Keratinocyte (primary cell): ENCODE results near the gene EML1. TPM values are rescaled to one million over a fixed set of nuclear protein-coding genes. Genes with fewer than 3 reads are reported as not detected.
A peak's percentile ranks its signal among the peaks of the same experiment; 100 is the strongest.

Experiments
- DNase-seq: peaks from one replicate; pipeline ENCODE4 v3.0.0-alpha.2; 2011; ENCODE audit warnings: low read depth, missing footprints, low spot score
- FAIRE-seq: peaks from 2 replicates; lab custom pipeline; 2011; peaks lifted over from hg19 to GRCh38; lab: Jason Lieb, UNC
- H2AFZ ChIP-seq: 2 replicates; pipeline ENCODE4 v1.6.0; 2012; ENCODE audit warnings: low read length, control low read depth, inconsistent platforms; ENCODE audit not compliant: control insufficient read depth
- H3K27ac ChIP-seq: 2 replicates; pipeline ENCODE4 v1.5.1; 2011; ENCODE audit warnings: low read length; ENCODE audit not compliant: control insufficient read depth, insufficient read depth
- H3K27me3 ChIP-seq: 3 replicates; pipeline ENCODE4 v1.6.0; 2011; ENCODE audit warnings: low read length; ENCODE audit not compliant: control insufficient read depth, insufficient read depth; ENCODE audit errors: extremely low read depth
- H3K36me3 ChIP-seq, 2 experiments: 2 replicates in 1 of 2; 3 replicates in 1 of 2; pipeline ENCODE4 v1.5.1; 2011; ENCODE audit warnings: low read length in 2 of 2, mild to moderate bottlenecking in 1 of 2; ENCODE audit not compliant: control insufficient read depth in 2 of 2, insufficient read depth in 2 of 2; ENCODE audit errors: extremely low read depth in 1 of 2
- H3K4me1 ChIP-seq: 3 replicates; pipeline ENCODE4 v1.5.1; 2011; ENCODE audit warnings: low read length; ENCODE audit not compliant: control insufficient read depth, insufficient read depth; ENCODE audit errors: extremely low read depth
- H3K4me2 ChIP-seq: 3 replicates; pipeline ENCODE4 v1.6.0; 2011; ENCODE audit warnings: low read depth, low read length; ENCODE audit not compliant: control insufficient read depth, insufficient read depth; ENCODE audit errors: extremely low read depth
- H3K4me3 ChIP-seq, 3 experiments: fragments of 200-600 bp in 1 of 3; sonication (generic) in 1 of 3; 2 replicates in 2 of 3; 3 replicates in 1 of 3; pipeline ENCODE4 v1.5.1; 2011 to 2016; ENCODE audit warnings: low read length in 3 of 3, mild to moderate bottlenecking in 3 of 3, control low read depth in 2 of 3, inconsistent platforms in 1 of 3, low read depth in 1 of 3, mixed read lengths in 1 of 3, mixed run types in 1 of 3, moderate library complexity in 1 of 3; ENCODE audit not compliant: control insufficient read depth in 2 of 3, insufficient read depth in 2 of 3; ENCODE audit errors: extremely low read depth in 1 of 3
- H3K79me2 ChIP-seq: 2 replicates; pipeline ENCODE4 v1.6.0; 2012; ENCODE audit warnings: low read length; ENCODE audit not compliant: control insufficient read depth, insufficient read depth
- H3K9ac ChIP-seq: 3 replicates; pipeline ENCODE4 v1.6.0; 2011; ENCODE audit warnings: low read length; ENCODE audit not compliant: control insufficient read depth, insufficient read depth; ENCODE audit errors: extremely low read depth
- H3K9me1 ChIP-seq: 3 replicates; pipeline ENCODE4 v1.6.0; 2011; ENCODE audit warnings: low read length; ENCODE audit not compliant: control insufficient read depth, insufficient read depth; ENCODE audit errors: extremely low read depth
- H3K9me3 ChIP-seq: 2 replicates; pipeline ENCODE4 v1.5.1; 2012; ENCODE audit warnings: low read depth, low read length; ENCODE audit not compliant: control insufficient read depth
- H4K20me1 ChIP-seq: 3 replicates; pipeline ENCODE4 v1.6.0; 2011; ENCODE audit warnings: low read length; ENCODE audit not compliant: control insufficient read depth, insufficient read depth; ENCODE audit errors: extremely low read depth
- EZH2 ChIP-seq: IDR thresholded peaks from one replicate; pipeline ENCODE4 v1.6.1; 2012; ENCODE audit warnings: inconsistent platforms, mild to moderate bottlenecking, low read length, moderate library complexity
- dilution Hi-C: fragments of 300-500 bp; cut with MboI; formaldehyde crosslinking; loops from one replicate; pipeline ENCODE4 v1.7.0; 2020; ENCODE audit warnings: low sequenced_read_pairs; ENCODE audit not compliant: extremely low pct_ligation_motif_present
- polyA plus RNA-seq, 5 experiments: library from polyadenylated mRNA; depleted of rRNA in 3 of 5; stranded (reverse) in 3 of 5; stranded (forward) in 1 of 5; unstranded in 1 of 5; fragments of >200 nt; gene quantifications; 1 replicate in 1 of 5; 2 replicates in 3 of 5; 3 replicates in 1 of 5; pipeline versions ENCODE4 v1.2.1 to v1.2.3, GENCODE V29; 2011 to 2012; ENCODE audit warnings: missing spikeins in 2 of 5, low read depth in 1 of 5, low replicate concordance in 1 of 5
- TF ChIP-seq, protein P1 (sequence below), 3 experiments: IDR thresholded peaks in 1 of 3; conservative IDR thresholded peaks in 1 of 3; optimal IDR thresholded peaks in 1 of 3; 2 replicates in 2 of 3; 3 replicates in 1 of 3; pipeline versions ENCODE3 to v1.5.1; 2011; ENCODE audit warnings: low read length in 3 of 3, mild to moderate bottlenecking in 3 of 3, moderate library complexity in 2 of 3, control low read depth in 1 of 3, inconsistent platforms in 1 of 3; ENCODE audit not compliant: insufficient read depth in 2 of 3; ENCODE audit errors: extremely low read depth in 1 of 3

The EML1 gene
- polyA plus RNA-seq, 1 donor (not counting 4 experiments of a cell fraction or from before 2014, with no cell fraction given), result 0.84 TPM

DNA sequence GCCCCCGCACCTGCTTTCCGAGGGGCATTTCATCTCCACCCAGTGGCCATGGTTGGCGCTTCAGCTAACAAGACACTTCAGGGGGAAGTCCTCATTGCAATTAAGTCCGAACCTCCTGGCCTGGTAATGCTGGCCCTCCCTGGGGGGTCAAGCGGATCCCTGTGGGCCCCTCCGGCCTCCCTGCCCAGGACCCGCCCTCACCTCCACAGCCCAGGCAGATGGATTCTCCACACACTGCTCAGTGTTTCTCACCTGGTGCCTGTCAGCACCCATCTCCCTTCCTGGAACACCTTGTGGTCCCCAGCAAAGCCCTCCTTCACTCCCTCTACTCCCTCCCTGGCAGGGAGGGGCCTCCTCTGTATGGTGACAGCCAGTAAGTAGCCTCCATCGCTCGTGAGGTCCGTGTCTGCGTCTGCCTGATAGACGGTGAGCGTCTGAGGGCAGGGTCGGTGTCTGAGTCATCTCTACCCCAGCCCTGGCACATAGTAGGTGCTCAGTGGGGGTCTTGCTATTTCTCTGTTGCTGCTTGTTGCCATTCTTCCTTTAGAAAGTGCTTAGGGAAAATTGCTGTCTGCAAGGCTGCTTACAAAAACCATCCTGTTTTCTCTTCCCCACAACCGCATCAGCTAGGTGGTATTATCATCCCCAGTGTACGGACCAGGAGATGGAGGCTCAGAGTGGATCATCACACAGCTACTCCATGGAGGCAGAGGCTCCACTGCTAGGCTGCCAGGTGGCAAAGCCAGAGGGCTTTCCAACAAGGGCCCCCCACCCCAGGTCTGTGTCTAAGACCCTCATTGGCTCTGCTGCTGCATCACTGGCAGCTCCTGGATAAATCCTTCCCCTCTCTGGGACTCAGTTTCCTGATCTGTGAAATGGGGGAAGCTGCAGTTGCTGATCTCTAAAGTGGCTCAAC lies 39.7 kb upstream of the EML1 start:
- H3K27me3 ChIP-seq, result peaks cover 9% of the 10 kb centered on the region
- H3K79me2 ChIP-seq, result no peaks in the 10 kb centered on the region
- peaks cover 51% of the 10 kb centered on the region for H3K4me1 ChIP-seq
- no peak overlapping the region for H3K9ac ChIP-seq
- no peaks in the 10 kb centered on the region for H4K20me1 ChIP-seq
- peak overlapping the region; percentile 1 for H2AFZ ChIP-seq
- no peak for TF ChIP-seq EZH2
- TF ChIP-seq, protein P1, sequence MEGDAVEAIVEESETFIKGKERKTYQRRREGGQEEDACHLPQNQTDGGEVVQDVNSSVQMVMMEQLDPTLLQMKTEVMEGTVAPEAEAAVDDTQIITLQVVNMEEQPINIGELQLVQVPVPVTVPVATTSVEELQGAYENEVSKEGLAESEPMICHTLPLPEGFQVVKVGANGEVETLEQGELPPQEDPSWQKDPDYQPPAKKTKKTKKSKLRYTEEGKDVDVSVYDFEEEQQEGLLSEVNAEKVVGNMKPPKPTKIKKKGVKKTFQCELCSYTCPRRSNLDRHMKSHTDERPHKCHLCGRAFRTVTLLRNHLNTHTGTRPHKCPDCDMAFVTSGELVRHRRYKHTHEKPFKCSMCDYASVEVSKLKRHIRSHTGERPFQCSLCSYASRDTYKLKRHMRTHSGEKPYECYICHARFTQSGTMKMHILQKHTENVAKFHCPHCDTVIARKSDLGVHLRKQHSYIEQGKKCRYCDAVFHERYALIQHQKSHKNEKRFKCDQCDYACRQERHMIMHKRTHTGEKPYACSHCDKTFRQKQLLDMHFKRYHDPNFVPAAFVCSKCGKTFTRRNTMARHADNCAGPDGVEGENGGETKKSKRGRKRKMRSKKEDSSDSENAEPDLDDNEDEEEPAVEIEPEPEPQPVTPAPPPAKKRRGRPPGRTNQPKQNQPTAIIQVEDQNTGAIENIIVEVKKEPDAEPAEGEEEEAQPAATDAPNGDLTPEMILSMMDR (optimal IDR thresholded peaks at IDR 0.05 in 1 of 3, IDR thresholded peaks at IDR 0.05 in 1 of 3, conservative IDR thresholded peaks at IDR 0.05 in 1 of 3; ENCODE audit: extremely low read depth in 1 of 3, insufficient read depth in 2 of 3, low read length in 3 of 3), result no peak
- FAIRE-seq (no peak), DNase-seq (no peak)
- no peak overlapping the region for H3K4me3 ChIP-seq
- H3K9me3 ChIP-seq, result no peaks in the 10 kb centered on the region
- no peak overlapping the region for H3K27ac ChIP-seq
- dilution Hi-C loops, result no loop called here
- no peaks in the 10 kb centered on the region for H3K9me1 ChIP-seq
- no peak overlapping the region for H3K4me2 ChIP-seq
- no peaks in the 10 kb centered on the region for H3K36me3 ChIP-seq

GRCh38 chr14:99754141-99755067 lies 38.8 kb upstream of the EML1 start:
- H3K27ac ChIP-seq, result peak overlapping the region; percentile 24
- H3K4me2 ChIP-seq, result peak overlapping the region; percentile 45
- H3K79me2 ChIP-seq, result no peaks in the 10 kb centered on the region
- H3K4me3 ChIP-seq, result no peak overlapping the region
- peaks cover 55% of the 10 kb centered on the region for H3K4me1 ChIP-seq
- H4K20me1 ChIP-seq, result no peaks in the 10 kb centered on the region
- peak overlapping the region; percentile 16 for H3K9ac ChIP-seq
- no peaks in the 10 kb centered on the region for H3K36me3 ChIP-seq
- H3K27me3 ChIP-seq, result peaks cover 9% of the 10 kb centered on the region
- no peaks in the 10 kb centered on the region for H3K9me3 ChIP-seq
- TF ChIP-seq EZH2, result no peak
- TF ChIP-seq, protein P1 (optimal IDR thresholded peaks at IDR 0.05 in 1 of 3, IDR thresholded peaks at IDR 0.05 in 1 of 3, conservative IDR thresholded peaks at IDR 0.05 in 1 of 3; ENCODE audit: extremely low read depth in 1 of 3, insufficient read depth in 2 of 3, low read length in 3 of 3), result no peak
- dilution Hi-C loops, result no loop called here
- no peaks in the 10 kb centered on the region for H3K9me1 ChIP-seq
- peak; percentile 51 for FAIRE-seq
- DNase-seq, result no peak
- no peak overlapping the region for H2AFZ ChIP-seq
